ENCODE data around the gene B4GALT1.

The B4GALT1 gene

GRCh38 chr9:33123407-33124031 lies 43.6 kb downstream of the B4GALT1 start:
- no peak for DNase-seq (ENCODE audit: low spot score)

GRCh38 chr9:33120620-33121019 lies 46.5 kb downstream of the B4GALT1 start:
- DNase-seq (ENCODE audit: low spot score), result no peak

GRCh38 chr9:33117796-33118195 lies 49.3 kb downstream of the B4GALT1 start:
- no peak for DNase-seq (ENCODE audit: low spot score)

GRCh38 chr9:33117306-33117705 lies 49.8 kb downstream of the B4GALT1 start:
- peak; percentile 60 for DNase-seq (ENCODE audit: low spot score)

GRCh38 chr9:33116860-33117259 lies 50.3 kb downstream of the B4GALT1 start:
- peak; percentile 25 for DNase-seq (ENCODE audit: low spot score)

- no peak for DNase-seq (ENCODE audit: low spot score)
These were observed 52.4 kb downstream of the B4GALT1 start for GRCh38 chr9:33114746-33115145.

- DNase-seq (ENCODE audit: low spot score), result no peak
These were observed 53.2 kb downstream of the B4GALT1 start for GRCh38 chr9:33113799-33114547.

GRCh38 chr9:33112094-33112493 lies 55.0 kb downstream of the B4GALT1 start:
- DNase-seq (ENCODE audit: low spot score), result no peak

- no peak for DNase-seq (ENCODE audit: low spot score)
These were observed 55.5 kb downstream of the B4GALT1 start for GRCh38 chr9:33111631-33112030.

GRCh38 chr9:33110686-33111085 lies 56.5 kb downstream of the B4GALT1 start:
- no peak for DNase-seq (ENCODE audit: low spot score)

GRCh38 chr9:33109850-33110595 lies 57.1 kb downstream of the B4GALT1 start:
- DNase-seq (ENCODE audit: low spot score), result no peak

- DNase-seq (ENCODE audit: low spot score), result no peak
These were observed 58.0 kb downstream of the B4GALT1 start for GRCh38 chr9:33109097-33109496.

- no peak for DNase-seq (ENCODE audit: low spot score)
These were observed 58.7 kb downstream of the B4GALT1 start for GRCh38 chr9:33108472-33108871.

- DNase-seq (ENCODE audit: low spot score), result no peak
These were observed 59.4 kb downstream of the B4GALT1 start for GRCh38 chr9:33107762-33108161.

- peak; percentile 35 for DNase-seq (ENCODE audit: low spot score)
These were observed 60.1 kb downstream of the B4GALT1 start for GRCh38 chr9:33106827-33107621.

GRCh38 chr9:33106372-33106771 lies 60.8 kb downstream of the B4GALT1 start:
- DNase-seq (ENCODE audit: low spot score), result no peak

- DNase-seq (ENCODE audit: low spot score), result no peak
These were observed 61.2 kb downstream of the B4GALT1 start for GRCh38 chr9:33105959-33106358.

- no peak for DNase-seq (ENCODE audit: low spot score)
These were observed 61.6 kb downstream of the B4GALT1 start for GRCh38 chr9:33105504-33105903.

GRCh38 chr9:33104401-33104800 lies 62.7 kb downstream of the B4GALT1 start:
- no peak for DNase-seq (ENCODE audit: low spot score)

- no peak for DNase-seq (ENCODE audit: low spot score)
These were observed 63.4 kb downstream of the B4GALT1 start for GRCh38 chr9:33103501-33104281.

- no peak for DNase-seq (ENCODE audit: low spot score)
These were observed 64.5 kb downstream of the B4GALT1 start for GRCh38 chr9:33102551-33103210.
